Neural progenitor cell (in vitro differentiated cells): ENCODE measurements around the gene LMNB1.

Experiments
- EZH2 ChIP-seq: fragments of 200-600 bp; sonication (generic); IDR thresholded peaks from 2 replicates; pipeline ENCODE4 v1.6.1; 2017; ENCODE audit warnings: antibody characterized with exemption, mild to moderate bottlenecking, moderate library complexity
- EZH2phosphoT487 ChIP-seq: fragments of 200-600 bp; sonication (generic); IDR thresholded peaks from 2 replicates; pipeline ENCODE4 v1.6.1; 2017; ENCODE audit warnings: antibody characterized with exemption
- TF ChIP-seq, protein P1 (sequence below): fragments of 200-600 bp; sonication (generic); IDR thresholded peaks from 2 replicates; pipeline ENCODE4 v1.5.1; 2017; ENCODE audit warnings: antibody characterized with exemption, mild to moderate bottlenecking

DNA sequence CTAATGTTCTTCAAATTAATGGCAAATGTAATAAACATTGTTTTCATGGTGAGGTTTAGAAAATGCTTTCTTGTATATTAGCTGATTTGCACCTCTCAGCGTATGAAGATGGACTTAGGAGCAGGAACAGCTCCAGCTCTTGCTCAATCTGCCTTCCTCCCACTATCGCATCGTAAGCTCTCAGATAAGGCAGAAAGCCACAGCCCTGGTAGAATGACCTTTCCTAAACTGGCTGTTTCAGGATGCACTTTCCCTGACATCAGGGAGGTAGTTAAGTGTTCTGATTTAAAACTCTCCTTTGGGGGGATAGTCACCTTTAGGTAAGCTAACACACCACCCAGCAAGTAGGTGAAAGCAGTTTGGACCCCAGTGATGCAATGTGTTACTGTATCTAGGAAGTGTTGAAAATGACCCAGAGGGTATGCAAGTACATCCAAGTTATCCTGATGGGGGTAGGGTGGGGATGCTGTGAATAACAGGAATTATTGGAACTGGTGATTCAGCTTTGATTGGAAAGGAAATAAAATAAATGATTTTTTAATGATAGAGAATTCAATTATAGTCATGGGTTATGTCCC, 72.3 kb downstream of the LMNB1 start:
- TF ChIP-seq EZH2 (no peak), EZH2phosphoT487 (no peak)
- TF ChIP-seq, protein P1, sequence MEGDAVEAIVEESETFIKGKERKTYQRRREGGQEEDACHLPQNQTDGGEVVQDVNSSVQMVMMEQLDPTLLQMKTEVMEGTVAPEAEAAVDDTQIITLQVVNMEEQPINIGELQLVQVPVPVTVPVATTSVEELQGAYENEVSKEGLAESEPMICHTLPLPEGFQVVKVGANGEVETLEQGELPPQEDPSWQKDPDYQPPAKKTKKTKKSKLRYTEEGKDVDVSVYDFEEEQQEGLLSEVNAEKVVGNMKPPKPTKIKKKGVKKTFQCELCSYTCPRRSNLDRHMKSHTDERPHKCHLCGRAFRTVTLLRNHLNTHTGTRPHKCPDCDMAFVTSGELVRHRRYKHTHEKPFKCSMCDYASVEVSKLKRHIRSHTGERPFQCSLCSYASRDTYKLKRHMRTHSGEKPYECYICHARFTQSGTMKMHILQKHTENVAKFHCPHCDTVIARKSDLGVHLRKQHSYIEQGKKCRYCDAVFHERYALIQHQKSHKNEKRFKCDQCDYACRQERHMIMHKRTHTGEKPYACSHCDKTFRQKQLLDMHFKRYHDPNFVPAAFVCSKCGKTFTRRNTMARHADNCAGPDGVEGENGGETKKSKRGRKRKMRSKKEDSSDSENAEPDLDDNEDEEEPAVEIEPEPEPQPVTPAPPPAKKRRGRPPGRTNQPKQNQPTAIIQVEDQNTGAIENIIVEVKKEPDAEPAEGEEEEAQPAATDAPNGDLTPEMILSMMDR: no peak
